Type B pancreatic cell (in vitro differentiated cells): ENCODE results near the gene MCUB. TPM values are rescaled to one million over a fixed set of nuclear protein-coding genes. Genes with fewer than 3 reads are reported as not detected.

Experiments used
- DNase-seq: peaks from one replicate; pipeline ENCODE4 v3.0.0; 2021; ENCODE audit warnings: mixed read lengths; ENCODE audit not compliant: unreplicated experiment; ENCODE audit errors: extremely low spot score
- H3K27ac Mint-ChIP-seq: 2 replicates; pipeline ENCODE4 v1.8.0; 2021; ENCODE audit warnings: mild to moderate bottlenecking, mixed read lengths
- H3K27me3 Mint-ChIP-seq: 2 replicates; pipeline ENCODE4 v1.8.0; 2021; ENCODE audit warnings: mixed read lengths
- H3K36me3 Mint-ChIP-seq: 2 replicates; pipeline ENCODE4 v1.8.0; 2021; ENCODE audit warnings: mixed read lengths
- H3K4me1 Mint-ChIP-seq: one replicate; pipeline ENCODE4 v1.8.0; 2021; ENCODE audit warnings: mixed read lengths; ENCODE audit not compliant: unreplicated experiment
- H3K4me3 Mint-ChIP-seq: 2 replicates; pipeline ENCODE4 v1.8.0; 2021; ENCODE audit warnings: mild to moderate bottlenecking, mixed read lengths
- H3K9me3 Mint-ChIP-seq: 2 replicates; pipeline ENCODE4 v1.8.0; 2021; ENCODE audit warnings: mixed read lengths
- total RNA-seq: library from RNA; stranded (reverse); gene quantifications from 2 replicates; pipeline ENCODE4 v1.2.1, GENCODE V29; 2021; ENCODE audit warnings: low replicate concordance
- TF ChIP-seq, protein P1 (sequence below): fragments of 200-600 bp; sonication (generic); conservative IDR thresholded peaks from 2 replicates; pipeline ENCODE4 v1.5.0; 2021; ENCODE audit warnings: antibody characterized with exemption, mild to moderate bottlenecking

MCUB gene
- total RNA-seq, 1 donor from 2014 or later: 10.1 TPM

DNA sequence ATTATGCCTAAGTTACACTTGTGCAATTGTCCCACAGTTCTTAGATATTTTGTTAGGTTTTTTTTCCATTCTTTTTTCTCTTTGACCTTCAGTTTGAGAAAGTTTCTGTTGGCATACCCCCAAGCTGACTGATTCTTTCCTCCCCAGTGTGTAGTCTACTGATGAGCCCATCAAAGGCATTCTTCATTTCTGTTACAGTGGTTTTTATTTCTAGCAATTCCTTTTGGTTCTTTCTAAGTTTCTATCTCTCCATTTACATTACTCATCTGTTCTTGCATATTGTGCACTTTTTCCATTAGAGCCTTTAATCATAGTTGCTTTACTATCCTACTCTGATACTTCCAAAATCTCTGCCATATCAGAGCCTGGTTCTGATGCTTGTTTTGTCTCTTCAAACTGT lies 111.3 kb downstream of the MCUB start:
- no peaks in the 10 kb centered on the region for H3K9me3 Mint-ChIP-seq
- no peak for DNase-seq
- no peak overlapping the region for H3K4me3 Mint-ChIP-seq
- H3K36me3 Mint-ChIP-seq: peaks cover 5% of the 10 kb centered on the region
- no peaks in the 10 kb centered on the region for H3K27me3 Mint-ChIP-seq
- H3K27ac Mint-ChIP-seq: no peak overlapping the region
- no peaks in the 10 kb centered on the region for H3K4me1 Mint-ChIP-seq
- TF ChIP-seq, protein P1, sequence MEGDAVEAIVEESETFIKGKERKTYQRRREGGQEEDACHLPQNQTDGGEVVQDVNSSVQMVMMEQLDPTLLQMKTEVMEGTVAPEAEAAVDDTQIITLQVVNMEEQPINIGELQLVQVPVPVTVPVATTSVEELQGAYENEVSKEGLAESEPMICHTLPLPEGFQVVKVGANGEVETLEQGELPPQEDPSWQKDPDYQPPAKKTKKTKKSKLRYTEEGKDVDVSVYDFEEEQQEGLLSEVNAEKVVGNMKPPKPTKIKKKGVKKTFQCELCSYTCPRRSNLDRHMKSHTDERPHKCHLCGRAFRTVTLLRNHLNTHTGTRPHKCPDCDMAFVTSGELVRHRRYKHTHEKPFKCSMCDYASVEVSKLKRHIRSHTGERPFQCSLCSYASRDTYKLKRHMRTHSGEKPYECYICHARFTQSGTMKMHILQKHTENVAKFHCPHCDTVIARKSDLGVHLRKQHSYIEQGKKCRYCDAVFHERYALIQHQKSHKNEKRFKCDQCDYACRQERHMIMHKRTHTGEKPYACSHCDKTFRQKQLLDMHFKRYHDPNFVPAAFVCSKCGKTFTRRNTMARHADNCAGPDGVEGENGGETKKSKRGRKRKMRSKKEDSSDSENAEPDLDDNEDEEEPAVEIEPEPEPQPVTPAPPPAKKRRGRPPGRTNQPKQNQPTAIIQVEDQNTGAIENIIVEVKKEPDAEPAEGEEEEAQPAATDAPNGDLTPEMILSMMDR: no peak

GRCh38 chr4:109672169-109672930 lies 112.3 kb downstream of the MCUB start:
- Mint-ChIP-seq H3K4me3 (no peak overlapping the region), H3K36me3 (peaks cover 5% of the 10 kb centered on the region), H3K9me3 (no peaks in the 10 kb centered on the region), H3K4me1 (no peaks in the 10 kb centered on the region), H3K27me3 (no peaks in the 10 kb centered on the region), H3K27ac (no peak overlapping the region)
- no peak for DNase-seq
- TF ChIP-seq, protein P1: no peak

DNA sequence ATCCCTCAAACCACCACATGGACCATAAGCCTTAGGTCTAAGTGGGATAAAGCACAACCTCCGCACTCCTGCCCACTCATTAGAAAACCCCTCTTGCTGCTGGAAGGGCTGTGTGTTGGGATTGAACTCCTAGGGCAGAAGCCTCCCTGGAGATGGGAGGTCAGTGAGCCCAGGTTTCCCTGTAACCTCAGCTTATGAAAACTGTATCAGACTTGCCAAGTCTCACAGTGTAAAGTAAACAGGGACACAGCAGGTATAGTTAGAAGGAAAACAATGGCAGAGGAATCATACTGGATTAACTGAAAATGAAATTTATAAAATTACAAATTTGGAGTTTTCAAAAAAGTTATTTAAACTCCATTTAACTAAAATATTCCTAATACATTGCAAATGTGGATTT lies 113.3 kb downstream of the MCUB start:
- H3K27ac Mint-ChIP-seq: no peak overlapping the region
- H3K4me1 Mint-ChIP-seq: no peaks in the 10 kb centered on the region
- H3K4me3 Mint-ChIP-seq: no peak overlapping the region
- H3K27me3 Mint-ChIP-seq: no peaks in the 10 kb centered on the region
- peaks cover 5% of the 10 kb centered on the region for H3K36me3 Mint-ChIP-seq
- no peaks in the 10 kb centered on the region for H3K9me3 Mint-ChIP-seq
- TF ChIP-seq, protein P1: no peak
- no peak for DNase-seq

- Mint-ChIP-seq H3K36me3 (peaks cover 7% of the 10 kb centered on the region), H3K4me1 (no peaks in the 10 kb centered on the region), H3K9me3 (no peaks in the 10 kb centered on the region), H3K27me3 (no peaks in the 10 kb centered on the region), H3K4me3 (no peak overlapping the region), H3K27ac (no peak overlapping the region)
- no peak for DNase-seq
- TF ChIP-seq, protein P1: no peak
These were observed 115.1 kb downstream of the MCUB start for GRCh38 chr4:109675181-109675580.

- TF ChIP-seq, protein P1: no peak
- Mint-ChIP-seq H3K4me3 (no peak overlapping the region), H3K36me3 (peaks cover 11% of the 10 kb centered on the region), H3K27me3 (no peaks in the 10 kb centered on the region), H3K4me1 (no peaks in the 10 kb centered on the region), H3K9me3 (no peaks in the 10 kb centered on the region), H3K27ac (no peak overlapping the region)
- no peak for DNase-seq
These were observed 115.8 kb downstream of the MCUB start for GRCh38 chr4:109675843-109676242.
